Stomach (tissue), 9 donors: ENCODE results near the gene GTSE1. TPM values are rescaled to one million over a fixed set of nuclear protein-coding genes. Genes with fewer than 3 reads are reported as not detected.

Source experiments
- DNase-seq, 2 donors: peaks; one replicate each; pipeline versions ENCODE4 v3.0.0 to v3.0.0-alpha.2; 2013 to 2019
- H3K27ac ChIP-seq, 5 donors: fragments of 200-600 bp in 4 of 5; sonication (generic) in 4 of 5; one replicate each; pipeline ENCODE4 v1.5.1; 2013 to 2019; ENCODE audit warnings: mild to moderate bottlenecking in 1 of 5, moderate library complexity in 1 of 5
- H3K27me3 ChIP-seq, 3 donors: fragments of 200-600 bp; sonication (generic); one replicate each; pipeline ENCODE4 v1.5.1; 2017 to 2019; ENCODE audit warnings: mixed run types in 1 of 3
- H3K36me3 ChIP-seq, 4 donors: fragments of 200-600 bp; sonication (generic); 1 replicate in 3 of 4; 2 replicates in 1 of 4; pipeline ENCODE4 v1.5.1; 2016 to 2019
- H3K4me1 ChIP-seq, 4 donors: fragments of 200-600 bp; sonication (generic); one replicate each; pipeline ENCODE4 v1.5.1; 2016 to 2019
- H3K4me3 ChIP-seq, 4 donors: fragments of 200-600 bp; sonication (generic) in 3 of 4; one replicate each; pipeline ENCODE4 v1.5.1; 2016 to 2019; ENCODE audit warnings: mild to moderate bottlenecking in 1 of 4
- H3K9me3 ChIP-seq, 4 donors: fragments of 200-600 bp; sonication (generic); one replicate each; pipeline ENCODE4 v1.5.1; 2016 to 2019
- EP300 ChIP-seq: sonication (generic); formaldehyde crosslinking; IDR thresholded peaks from one replicate; pipeline ENCODE4 v1.6.1; 2017; ENCODE audit warnings: antibody characterized with exemption
- POLR2A ChIP-seq, 4 donors: fragments of 450-650 bp; IDR thresholded peaks; one replicate each; pipeline ENCODE4 v1.6.1; 2016; ENCODE audit warnings: antibody characterized with exemption in 4 of 4, control low read depth in 2 of 4, mild to moderate bottlenecking in 1 of 4, moderate library complexity in 1 of 4
- POLR2AphosphoS5 ChIP-seq, 3 donors: sonication (generic); formaldehyde crosslinking; IDR thresholded peaks; one replicate each; pipeline ENCODE4 v1.6.1; 2016; ENCODE audit warnings: antibody characterized with exemption in 3 of 3
- WGBS, 5 donors: extraction: QIAGEN DNeasy Blood & Tissue Kit in 3 of 5; methylation state at CpG; one replicate each; pipeline versions ENCODE4 v1.1.5 to v1.1.7; 2013 to 2018; 5-methylcytosine and 5-hydroxymethylcytosine counted together
- intact Hi-C: fragments of 100-400 bp; cut with DNase I; formaldehyde crosslinking; loops from one replicate; pipeline ENCODE4 v1.15.1; 2023; ENCODE audit warnings: low total_unique reads
- polyA plus RNA-seq, 3 donors: library from polyadenylated mRNA; stranded (reverse); fragments of 200-250 nt; gene quantifications; one replicate each; pipeline ENCODE4 v1.2.3, GENCODE V29; 2013
- total RNA-seq, 5 donors: library from RNA; depleted of rRNA; stranded (reverse); fragments of >200 nt; gene quantifications; one replicate each; pipeline versions ENCODE4 v1.1.0 to v1.2.3, GENCODE V29; 2014 to 2016
- TF ChIP-seq, protein P1 (sequence below), 7 experiments: fragments of 450-650 bp in 4 of 7; fragments of 200-600 bp in 3 of 7; sonication (generic) in 3 of 7; IDR thresholded peaks; one replicate each; pipeline ENCODE4 v1.5.1; 2016 to 2019; ENCODE audit warnings: antibody characterized with exemption in 7 of 7, control low read depth in 2 of 7, mild to moderate bottlenecking in 1 of 7
- donor health status: healthy with polysubstance abuse.
- donor health status: Bipolar disorder and iron deficiency.
- donor health status: healthy.

The GTSE1 gene
- total and polyA plus RNA-seq, 8 donors, result 1.1 to 64.0 (median 4.2) TPM

DNA sequence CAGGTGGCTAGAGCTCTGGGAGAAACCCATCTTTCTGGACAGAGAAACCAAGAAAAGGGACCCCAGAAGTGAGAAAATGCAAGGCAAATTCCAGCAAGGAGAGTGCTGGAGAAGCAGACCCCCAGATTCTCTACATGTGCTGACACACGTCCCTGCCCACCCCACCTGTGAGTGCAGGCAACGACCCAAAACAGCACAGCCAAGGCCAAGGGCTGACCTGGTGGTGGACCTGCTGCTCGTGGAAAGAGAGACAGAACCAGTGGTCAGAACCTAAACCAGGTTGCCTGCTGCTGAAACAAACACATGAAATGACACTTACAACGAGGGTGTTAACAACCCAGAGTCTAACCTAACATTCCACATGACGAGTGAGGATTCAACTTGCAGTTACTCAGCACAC is 63.4 kb downstream of the GTSE1 start:
- no peak overlapping the region for H3K27ac ChIP-seq
- intact Hi-C loops, result no loop called here
- no peak overlapping the region for H3K4me3 ChIP-seq
- TF ChIP-seq, protein P1, sequence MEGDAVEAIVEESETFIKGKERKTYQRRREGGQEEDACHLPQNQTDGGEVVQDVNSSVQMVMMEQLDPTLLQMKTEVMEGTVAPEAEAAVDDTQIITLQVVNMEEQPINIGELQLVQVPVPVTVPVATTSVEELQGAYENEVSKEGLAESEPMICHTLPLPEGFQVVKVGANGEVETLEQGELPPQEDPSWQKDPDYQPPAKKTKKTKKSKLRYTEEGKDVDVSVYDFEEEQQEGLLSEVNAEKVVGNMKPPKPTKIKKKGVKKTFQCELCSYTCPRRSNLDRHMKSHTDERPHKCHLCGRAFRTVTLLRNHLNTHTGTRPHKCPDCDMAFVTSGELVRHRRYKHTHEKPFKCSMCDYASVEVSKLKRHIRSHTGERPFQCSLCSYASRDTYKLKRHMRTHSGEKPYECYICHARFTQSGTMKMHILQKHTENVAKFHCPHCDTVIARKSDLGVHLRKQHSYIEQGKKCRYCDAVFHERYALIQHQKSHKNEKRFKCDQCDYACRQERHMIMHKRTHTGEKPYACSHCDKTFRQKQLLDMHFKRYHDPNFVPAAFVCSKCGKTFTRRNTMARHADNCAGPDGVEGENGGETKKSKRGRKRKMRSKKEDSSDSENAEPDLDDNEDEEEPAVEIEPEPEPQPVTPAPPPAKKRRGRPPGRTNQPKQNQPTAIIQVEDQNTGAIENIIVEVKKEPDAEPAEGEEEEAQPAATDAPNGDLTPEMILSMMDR (IDR thresholded peaks at IDR 0.05), result no peak
- TF ChIP-seq POLR2AphosphoS5 (IDR thresholded peaks at IDR 0.05) (no peak), EP300 (no peak)
- H3K36me3 ChIP-seq, result peaks cover 16 to 82% (median 61%) of the 10 kb centered on the region in 4 donors
- H3K9me3 ChIP-seq, result no peaks in the 10 kb centered on the region
- H3K27me3 ChIP-seq, result peaks cover 0 to 17% (median 0%) of the 10 kb centered on the region in 3 donors
- H3K4me1 ChIP-seq, result peaks cover 0 to 4% (median 2%) of the 10 kb centered on the region in 4 donors
- WGBS, 5 donors, result 67 to 82% (median 77%) methylated on average over 5 of the region's 5 CpGs
- no peak for DNase-seq

DNA sequence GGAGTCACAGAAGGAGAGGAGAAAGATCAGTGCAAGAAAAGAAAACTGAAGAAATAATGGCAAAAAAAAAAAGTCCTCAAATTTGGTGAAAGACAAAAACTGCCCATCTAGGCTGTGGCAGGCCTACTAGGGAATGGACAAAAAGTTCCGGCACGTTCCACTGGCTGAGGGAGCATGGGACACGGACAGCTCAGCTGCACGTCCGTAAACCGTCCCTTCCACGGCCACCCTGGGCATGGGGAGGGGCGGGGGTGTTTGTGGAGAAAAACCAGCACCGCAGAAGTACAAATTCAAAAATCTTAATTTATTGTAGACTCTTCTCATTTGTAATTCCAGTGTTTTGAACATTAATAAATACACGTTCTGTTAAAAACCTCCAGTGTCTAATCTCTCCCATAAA is 64.2 kb downstream of the GTSE1 start:
- Histone ChIP-seq H3K9me3 (no peaks in the 10 kb centered on the region), H3K4me1 (no peaks in the 10 kb centered on the region), H3K27me3 (peaks cover 0 to 21% (median 0%) of the 10 kb centered on the region in 3 donors), H3K4me3 (no peak overlapping the region), H3K27ac (no peak overlapping the region), H3K36me3 (peaks cover 12 to 78% (median 55%) of the 10 kb centered on the region in 4 donors)
- DNase-seq, result no peak
- 87 to 93% (median 92%) methylated on average over 10 of the region's 10 CpGs for WGBS, 5 donors
- intact Hi-C loops, result no loop called here
- TF ChIP-seq EP300 (no peak), POLR2AphosphoS5 (IDR thresholded peaks at IDR 0.05) (no peak), POLR2A (IDR thresholded peaks at IDR 0.05) (no peak)
- TF ChIP-seq, protein P1 (IDR thresholded peaks at IDR 0.05), result no peak

DNA sequence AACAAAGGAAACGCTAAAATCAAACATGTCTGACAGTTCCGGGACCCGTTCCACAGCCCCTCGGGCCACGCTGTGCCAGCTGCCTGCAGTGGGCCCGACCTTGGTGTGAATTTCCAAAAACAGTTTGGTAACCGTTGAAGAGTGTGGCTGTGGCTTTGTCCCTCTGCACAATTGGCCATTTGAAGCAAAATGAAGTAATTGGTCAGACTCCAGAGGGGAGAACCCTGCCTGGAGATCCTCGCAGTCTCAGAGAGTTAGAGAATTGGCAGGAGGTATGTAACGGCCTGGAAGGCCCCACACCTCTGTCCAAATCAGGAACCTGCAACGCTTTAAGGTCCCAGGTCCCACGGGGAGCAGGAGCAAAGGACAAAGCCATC is 65.1 kb downstream of the GTSE1 start:
- intact Hi-C loops, result no loop called here
- H3K9me3 ChIP-seq, result no peaks in the 10 kb centered on the region
- H3K36me3 ChIP-seq, result peaks cover 4 to 69% (median 47%) of the 10 kb centered on the region in 4 donors
- peaks cover 0 to 30% (median 0%) of the 10 kb centered on the region in 3 donors for H3K27me3 ChIP-seq
- TF ChIP-seq, protein P1 (IDR thresholded peaks at IDR 0.05), result no peak
- TF ChIP-seq POLR2AphosphoS5 (IDR thresholded peaks at IDR 0.05) (no peak), EP300 (no peak), POLR2A (IDR thresholded peaks at IDR 0.05) (no peak)
- DNase-seq, result no peak
- no peak overlapping the region for H3K27ac ChIP-seq
- H3K4me3 ChIP-seq, result no peak overlapping the region
- H3K4me1 ChIP-seq, result no peaks in the 10 kb centered on the region
- WGBS, 5 donors, result 57 to 74% (median 64%) methylated on average over 11 of the region's 11 CpGs

DNA sequence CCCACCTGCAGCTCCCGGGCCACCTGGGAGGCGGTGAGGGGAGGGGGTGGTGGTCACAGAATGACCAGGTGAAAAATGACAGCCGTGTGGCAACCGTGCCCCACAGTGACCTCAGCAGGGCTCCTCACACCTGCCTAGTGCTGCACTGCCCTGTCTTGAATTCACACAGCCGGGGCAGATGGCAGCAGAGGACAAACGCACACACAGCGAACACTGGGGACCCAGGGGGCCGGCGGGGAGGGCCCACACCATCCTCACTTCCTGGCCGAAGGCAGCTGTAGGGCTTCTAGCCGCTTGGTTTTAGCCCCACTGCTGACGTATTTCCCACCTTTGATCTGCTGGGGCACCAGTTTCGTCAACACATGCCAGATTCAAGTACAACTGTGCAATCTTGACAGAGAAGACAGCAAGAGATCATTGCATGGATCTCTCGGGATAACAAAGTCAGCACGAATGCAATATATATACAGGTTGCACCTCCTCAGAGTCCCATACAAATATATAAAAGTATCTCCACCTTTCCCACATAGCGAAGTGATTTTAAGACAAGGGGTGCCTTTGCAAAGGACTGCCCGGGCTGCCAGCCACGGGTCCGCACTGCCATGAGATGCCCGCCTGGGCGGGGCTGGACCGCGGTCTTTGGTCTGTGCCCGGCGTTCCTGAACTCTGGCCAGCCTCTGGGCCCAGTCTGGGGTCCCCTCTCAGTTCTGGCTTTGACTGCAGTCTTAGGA is 65.7 kb downstream of the GTSE1 start:
- H3K36me3 ChIP-seq, result peaks cover 0 to 63% (median 44%) of the 10 kb centered on the region in 4 donors
- H3K4me3 ChIP-seq, result no peak overlapping the region
- DNase-seq, result no peak
- 58 to 71% (median 62%) methylated on average over 15 to 25 of the region's 25 CpGs for WGBS, 5 donors
- H3K27me3 ChIP-seq, result peaks cover 0 to 36% (median 0%) of the 10 kb centered on the region in 3 donors
- TF ChIP-seq POLR2AphosphoS5 (IDR thresholded peaks at IDR 0.05), result no peak
- intact Hi-C loops, result no loop called here
- H3K27ac ChIP-seq, result no peak overlapping the region
- peaks cover 0 to 2% (median 1%) of the 10 kb centered on the region in 4 donors for H3K4me1 ChIP-seq
- no peaks in the 10 kb centered on the region for H3K9me3 ChIP-seq
